Measurements from ENCODE around the gene MRTFA.

- TF ChIP-seq CTCF (IDR thresholded peaks at IDR 0.05) (no peak), POLR2A (IDR thresholded peaks at IDR 0.05) (no peak)
Observed at GRCh38 chr22:40520562-40520961, 116.0 kb downstream of the MRTFA start.
